Lung (tissue), 16 donors: Measurements from ENCODE around the gene SMAP1. TPM values are rescaled to one million over a fixed set of nuclear protein-coding genes. Genes with fewer than 3 reads are reported as not detected.
A peak's percentile ranks its signal among the peaks of the same experiment; 100 is the strongest.

Source experiments
- ATAC-seq: fragments of 200-7000 bp; cut with Tn5 transposase; one replicate; pipeline ENCODE4 v1.9.1; 2020; ENCODE audit warnings: moderate number of reproducible peaks; ENCODE audit not compliant: insufficient read depth, low FRiP score
- DNase-seq, 3 donors: peaks; one replicate each; pipeline ENCODE4 v3.0.0-alpha.2; 2013 to 2017
- H3K27ac ChIP-seq, 2 donors: one replicate each; pipeline ENCODE4 v1.5.1; 2013; ENCODE audit warnings: mild to moderate bottlenecking in 2 of 2, moderate library complexity in 2 of 2, control low read depth in 1 of 2, inconsistent platforms in 1 of 2, low read depth in 1 of 2, low read length in 1 of 2
- H3K27me3 ChIP-seq, 3 donors: one replicate each; pipeline ENCODE4 v1.5.1; 2013; ENCODE audit warnings: low read length in 2 of 3; ENCODE audit not compliant: control insufficient read depth in 3 of 3, insufficient read depth in 3 of 3
- H3K36me3 ChIP-seq, 4 donors: one replicate each; pipeline ENCODE4 v1.5.1; 2013; ENCODE audit warnings: low read length in 4 of 4, mild to moderate bottlenecking in 1 of 4, moderate library complexity in 1 of 4; ENCODE audit not compliant: control insufficient read depth in 4 of 4, insufficient read depth in 4 of 4
- H3K4me1 ChIP-seq, 5 donors: one replicate each; pipeline ENCODE4 v1.5.1; 2013; ENCODE audit warnings: low read length in 5 of 5, mild to moderate bottlenecking in 2 of 5, moderate library complexity in 1 of 5; ENCODE audit not compliant: control insufficient read depth in 5 of 5, insufficient read depth in 5 of 5
- H3K4me3 ChIP-seq: one replicate; pipeline ENCODE4 v1.5.1; 2013; ENCODE audit warnings: mild to moderate bottlenecking, control low read depth, moderate library complexity
- H3K9ac ChIP-seq, 2 donors: one replicate each; pipeline ENCODE4 v1.5.1; 2013; ENCODE audit warnings: low read length in 2 of 2, control low read depth in 1 of 2; ENCODE audit not compliant: insufficient read depth in 1 of 2
- H3K9me3 ChIP-seq, 4 donors: one replicate each; pipeline ENCODE4 v1.5.1; 2013; ENCODE audit warnings: low read length in 3 of 4, mild to moderate bottlenecking in 1 of 4, moderate library complexity in 1 of 4; ENCODE audit not compliant: control insufficient read depth in 4 of 4, insufficient read depth in 3 of 4
- WGBS, 2 donors: extraction: QIAGEN DNeasy Blood & Tissue Kit; methylation state at CpG; one replicate each; pipeline ENCODE4 v1.1.7; 2013; 5-methylcytosine and 5-hydroxymethylcytosine counted together
- long read RNA-seq, 5 donors: transcript quantifications; one replicate each; lab custom pipeline, GENCODE V29; 2026
- polyA plus RNA-seq, 2 donors: library from polyadenylated mRNA; stranded (reverse); fragments of 200-250 nt; gene quantifications; one replicate each; pipeline ENCODE4 v1.2.1, GENCODE V29; 2013
- total RNA-seq, 2 donors: library from RNA; depleted of rRNA in 1 of 2; stranded (reverse); fragments of >200 nt in 1 of 2; gene quantifications; one replicate each; pipeline ENCODE4 v1.2.1, GENCODE V29; 2014 to 2021
- TF ChIP-seq, protein P1 (sequence below): IDR thresholded peaks from 2 replicates; pipeline ENCODE4 v1.5.1; 2012; ENCODE audit warnings: mild to moderate bottlenecking; ENCODE audit errors: control extremely low read depth, extremely low read depth
- donor health status: control.
- donor health status: control.
- donor health status: Bipolar disorder and iron deficiency.
- donor health status: healthy.
- donor health status: DM: yes; HTN: yes; CAD: no.

SMAP1 gene
- total RNA-seq (10 to 100 TPM; 21.4 to 31.8 TPM), polyA plus RNA-seq (10 to 100 TPM; 16.5 to 17.8 TPM)
- long read RNA-seq, donor 1, partial matches to known transcripts, result 10 of 10 reads
- long read RNA-seq, donor 1, other reads (novel, unspliced or antisense), result 0 of 10 reads
- long read RNA-seq, donor 2, result 0 reads
- long read RNA-seq, donor 3, partial matches to known transcripts, result 0 of 2 reads
- long read RNA-seq, donor 3, other reads (novel, unspliced or antisense), result 0 of 2 reads
- long read RNA-seq, donor 4, partial matches to known transcripts, result 7 of 7 reads
- long read RNA-seq, donor 4, other reads (novel, unspliced or antisense), result 0 of 7 reads
- long read RNA-seq, donor 5, partial matches to known transcripts, result 20 of 22 reads
- long read RNA-seq, donor 5, other reads (novel, unspliced or antisense), result 0 of 22 reads

DNA sequence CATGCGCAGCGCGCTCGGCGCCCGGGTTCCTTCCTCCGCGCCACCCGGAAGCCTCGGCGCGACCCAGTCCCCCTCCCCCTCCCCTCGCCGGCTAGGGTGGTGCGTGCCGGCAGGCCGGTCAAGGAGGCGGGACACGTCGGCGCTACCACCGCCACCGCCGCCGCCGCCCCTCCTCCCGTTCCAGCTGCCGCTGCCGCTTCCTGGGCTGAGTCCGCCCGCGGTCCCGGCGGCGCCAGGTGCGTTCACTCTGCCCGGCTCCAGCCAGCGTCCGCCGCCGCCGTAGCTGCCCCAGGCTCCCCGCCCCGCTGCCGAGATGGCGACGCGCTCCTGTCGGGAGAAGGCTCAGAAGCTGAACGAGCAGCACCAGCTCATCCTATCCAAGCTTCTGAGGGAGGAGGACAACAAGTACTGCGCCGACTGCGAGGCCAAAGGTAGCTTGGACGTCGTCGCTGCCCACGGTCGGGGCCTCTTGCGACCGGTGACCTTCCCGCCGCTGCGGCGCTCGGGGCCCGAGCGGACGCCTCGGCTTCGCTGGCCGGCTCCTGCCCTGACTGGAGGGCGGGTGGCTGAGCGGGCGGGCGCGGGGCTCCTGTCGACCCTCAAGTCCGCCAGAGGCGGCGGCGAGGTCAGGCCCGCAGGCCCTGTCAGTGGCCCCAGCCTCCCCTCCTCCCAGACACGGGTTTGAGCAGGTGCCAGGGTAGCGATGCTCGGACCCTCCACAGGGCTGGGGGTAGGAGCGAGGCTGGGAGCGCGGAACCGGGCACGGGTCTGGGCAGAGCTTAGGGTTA is at the start of gene SMAP1:
Gene SMAP1, plus strand, starts transcription at position 173 of the 788 bp plus-strand sequence. Its CDS starts 141 bp downstream, at position 314.
- Histone ChIP-seq H3K9me3 (no peaks in the 10 kb centered on the region), H3K36me3 (no peaks in the 10 kb centered on the region), H3K27me3 (no peaks in the 10 kb centered on the region), H3K9ac (peak within 1 kb of the TSS; percentile 44 to 85), H3K4me1 (peaks cover 2 to 18% (median 6%) of the 10 kb centered on the region in 5 donors), H3K4me3 (peak within 1 kb of the TSS; percentile 68), H3K27ac (peak within 1 kb of the TSS; percentile 92 to 94)
- TF ChIP-seq, protein P1, sequence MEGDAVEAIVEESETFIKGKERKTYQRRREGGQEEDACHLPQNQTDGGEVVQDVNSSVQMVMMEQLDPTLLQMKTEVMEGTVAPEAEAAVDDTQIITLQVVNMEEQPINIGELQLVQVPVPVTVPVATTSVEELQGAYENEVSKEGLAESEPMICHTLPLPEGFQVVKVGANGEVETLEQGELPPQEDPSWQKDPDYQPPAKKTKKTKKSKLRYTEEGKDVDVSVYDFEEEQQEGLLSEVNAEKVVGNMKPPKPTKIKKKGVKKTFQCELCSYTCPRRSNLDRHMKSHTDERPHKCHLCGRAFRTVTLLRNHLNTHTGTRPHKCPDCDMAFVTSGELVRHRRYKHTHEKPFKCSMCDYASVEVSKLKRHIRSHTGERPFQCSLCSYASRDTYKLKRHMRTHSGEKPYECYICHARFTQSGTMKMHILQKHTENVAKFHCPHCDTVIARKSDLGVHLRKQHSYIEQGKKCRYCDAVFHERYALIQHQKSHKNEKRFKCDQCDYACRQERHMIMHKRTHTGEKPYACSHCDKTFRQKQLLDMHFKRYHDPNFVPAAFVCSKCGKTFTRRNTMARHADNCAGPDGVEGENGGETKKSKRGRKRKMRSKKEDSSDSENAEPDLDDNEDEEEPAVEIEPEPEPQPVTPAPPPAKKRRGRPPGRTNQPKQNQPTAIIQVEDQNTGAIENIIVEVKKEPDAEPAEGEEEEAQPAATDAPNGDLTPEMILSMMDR, result no peak
- peak; percentile 99 for ATAC-seq
- DNase-seq, result peak; percentile 92 to 96 (median 93)
- WGBS, 2 donors, result 0% methylated on average over 68 to 90 of the region's 90 CpGs

DNA sequence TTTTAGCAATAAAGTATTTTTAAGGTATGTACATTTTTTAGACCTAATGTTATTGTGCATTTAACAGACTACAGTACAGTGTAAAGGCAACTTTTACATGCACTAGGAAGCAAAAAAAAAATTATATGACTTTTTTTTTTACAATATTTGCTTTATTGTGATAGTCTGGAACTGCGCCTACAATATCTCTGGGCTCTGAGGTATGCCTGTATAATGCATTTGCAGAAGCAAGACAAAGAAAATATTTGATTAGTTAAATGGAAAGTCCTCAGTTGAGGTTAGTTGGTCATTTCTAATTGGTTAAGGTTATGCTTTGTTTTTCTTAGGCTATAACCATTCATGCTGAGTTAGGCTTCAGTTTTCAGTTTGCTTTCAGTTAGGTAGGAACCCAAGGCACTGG is 46.9 kb upstream of the SMAP1 start:
- Histone ChIP-seq H3K4me3 (no peak overlapping the region), H3K9me3 (no peaks in the 10 kb centered on the region), H3K27me3 (no peaks in the 10 kb centered on the region), H3K9ac (no peak overlapping the region), H3K27ac (no peak overlapping the region), H3K36me3 (no peaks in the 10 kb centered on the region), H3K4me1 (no peaks in the 10 kb centered on the region)
- WGBS, 2 donors, result 97 to 100% methylated on average over 1 of the region's 1 CpG
- no peak for DNase-seq
- TF ChIP-seq, protein P1, result no peak
- no peak for ATAC-seq

DNA sequence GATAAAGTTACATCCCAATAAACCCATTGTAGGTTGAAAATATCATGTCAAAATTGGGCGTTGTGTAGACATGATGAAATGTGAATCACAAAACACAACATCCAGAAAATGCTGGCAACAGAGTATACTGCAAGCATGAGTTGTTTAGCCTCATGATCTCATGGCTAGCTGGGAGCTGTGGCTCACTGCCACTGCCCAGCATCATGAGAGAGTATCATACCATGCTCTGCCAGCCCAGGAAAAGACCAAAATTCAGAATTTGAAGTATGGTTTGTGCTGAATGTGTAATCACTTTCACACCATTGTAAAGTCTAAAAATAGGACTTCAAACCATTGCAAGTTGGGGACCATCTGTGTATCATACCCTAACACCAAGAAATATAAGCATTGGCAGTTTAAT is 45.2 kb upstream of the SMAP1 start:
- Histone ChIP-seq H3K36me3 (no peaks in the 10 kb centered on the region), H3K27ac (no peak overlapping the region), H3K9ac (no peak overlapping the region), H3K27me3 (no peaks in the 10 kb centered on the region), H3K4me3 (no peak overlapping the region), H3K9me3 (no peaks in the 10 kb centered on the region), H3K4me1 (no peaks in the 10 kb centered on the region)
- no peak for DNase-seq
- TF ChIP-seq, protein P1, result no peak
- no peak for ATAC-seq
- 73 to 91% methylated on average over 1 of the region's 1 CpG for WGBS, 2 donors
